GM18951 (cell line): ENCODE data around the gene SFTPB.
"Not testable (repeated sequence)": the region's sequence is repeated elsewhere in the genome, so short reads cannot be mapped to it uniquely, and the experiment has no call there.

Experiments
- POLR2A ChIP-seq: IDR thresholded peaks from 4 replicates; pipeline ENCODE4 v1.6.1; 2011; ENCODE audit warnings: mild to moderate bottlenecking; ENCODE audit not compliant: insufficient read length, insufficient read depth; ENCODE audit errors: extremely low read depth
- in situ Hi-C: fragments of 300-500 bp; cut with MboI; formaldehyde crosslinking; loops from one replicate; pipeline ENCODE4 v1.12.0; 2022; ENCODE audit warnings: low sequenced_read_pairs, mixed read lengths, inconsistent platforms; ENCODE audit not compliant: unreplicated experiment

SFTPB gene

DNA sequence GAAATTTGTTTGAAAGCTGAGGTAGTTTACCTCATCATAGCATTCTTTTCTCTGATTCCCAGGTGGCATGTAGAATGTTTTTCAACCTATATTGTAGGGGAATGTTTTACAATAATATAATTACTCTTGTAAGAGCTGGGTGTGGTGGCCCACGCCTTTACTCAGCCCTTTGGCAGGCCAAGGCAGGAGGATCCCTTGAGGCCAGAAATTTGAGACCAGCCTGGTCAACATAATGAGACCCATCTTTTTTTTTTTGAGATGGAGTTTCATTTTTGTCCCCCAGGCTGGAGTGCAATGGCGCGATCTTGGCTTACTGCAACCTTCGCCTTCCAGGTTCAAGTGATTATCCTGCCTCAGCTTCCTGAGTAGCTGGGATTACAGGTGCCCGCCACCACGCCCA, 48.4 kb downstream of the SFTPB start:
- TF ChIP-seq POLR2A, result no peak
- in situ Hi-C loops, result no loop called here

DNA sequence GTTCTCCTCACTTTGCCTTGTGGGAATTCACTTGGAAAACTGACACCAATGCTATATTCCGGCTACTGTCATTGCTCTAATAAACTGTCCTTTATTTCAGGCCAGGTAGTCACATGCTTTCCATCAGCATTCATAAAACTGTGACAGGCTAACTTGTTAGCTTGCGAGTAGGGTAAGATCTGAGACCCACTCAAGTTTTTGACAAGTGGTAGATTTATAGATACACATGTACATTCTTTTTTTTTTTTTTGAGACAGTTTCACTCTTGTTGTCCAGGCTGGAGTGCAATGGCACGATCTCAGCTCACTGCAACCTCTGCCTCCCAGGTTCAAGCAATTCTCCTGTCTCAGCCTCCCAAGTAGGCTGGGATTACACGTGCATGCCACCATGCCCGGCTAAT, 50.3 kb downstream of the SFTPB start:
- in situ Hi-C loops, result not testable (repeated sequence)

DNA sequence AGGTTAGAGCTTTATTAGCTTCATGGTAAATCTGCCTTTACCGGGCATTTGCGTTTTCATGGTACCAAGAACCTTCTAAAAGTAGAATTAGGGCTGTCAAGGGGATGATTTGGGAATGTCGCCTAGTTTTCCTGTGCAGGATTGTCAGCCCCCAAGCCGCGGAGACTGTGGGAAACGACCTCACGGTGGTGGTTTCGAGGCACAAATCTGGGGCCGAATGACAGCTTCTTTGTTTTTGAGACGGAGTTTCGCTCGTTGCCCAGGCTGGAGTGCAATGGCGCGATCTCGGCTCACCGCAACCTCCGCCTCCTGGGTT, 52.6 kb downstream of the SFTPB start:
- TF ChIP-seq POLR2A, result no peak
- in situ Hi-C loops, result no loop called here

DNA sequence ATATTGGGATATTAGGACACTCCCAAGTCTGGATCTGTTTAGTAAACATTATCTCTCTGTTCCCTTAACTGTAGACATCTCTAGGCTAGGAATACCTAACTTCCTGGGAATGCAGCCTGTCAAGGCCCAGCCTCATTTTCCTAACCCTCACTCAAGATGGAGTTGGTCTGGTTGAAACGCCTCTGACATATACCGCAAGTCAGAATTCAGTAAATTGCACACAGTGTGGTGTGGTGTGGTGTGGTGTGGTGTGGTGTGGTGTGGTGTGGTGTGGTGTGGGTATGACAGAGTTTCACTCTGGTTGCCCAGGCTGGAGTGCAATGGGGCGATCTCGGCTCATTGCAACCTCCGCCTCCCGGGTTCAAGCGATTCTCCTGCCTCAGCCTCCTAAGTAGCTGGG, 53.2 kb downstream of the SFTPB start:
- in situ Hi-C loops, result not testable (repeated sequence)

DNA sequence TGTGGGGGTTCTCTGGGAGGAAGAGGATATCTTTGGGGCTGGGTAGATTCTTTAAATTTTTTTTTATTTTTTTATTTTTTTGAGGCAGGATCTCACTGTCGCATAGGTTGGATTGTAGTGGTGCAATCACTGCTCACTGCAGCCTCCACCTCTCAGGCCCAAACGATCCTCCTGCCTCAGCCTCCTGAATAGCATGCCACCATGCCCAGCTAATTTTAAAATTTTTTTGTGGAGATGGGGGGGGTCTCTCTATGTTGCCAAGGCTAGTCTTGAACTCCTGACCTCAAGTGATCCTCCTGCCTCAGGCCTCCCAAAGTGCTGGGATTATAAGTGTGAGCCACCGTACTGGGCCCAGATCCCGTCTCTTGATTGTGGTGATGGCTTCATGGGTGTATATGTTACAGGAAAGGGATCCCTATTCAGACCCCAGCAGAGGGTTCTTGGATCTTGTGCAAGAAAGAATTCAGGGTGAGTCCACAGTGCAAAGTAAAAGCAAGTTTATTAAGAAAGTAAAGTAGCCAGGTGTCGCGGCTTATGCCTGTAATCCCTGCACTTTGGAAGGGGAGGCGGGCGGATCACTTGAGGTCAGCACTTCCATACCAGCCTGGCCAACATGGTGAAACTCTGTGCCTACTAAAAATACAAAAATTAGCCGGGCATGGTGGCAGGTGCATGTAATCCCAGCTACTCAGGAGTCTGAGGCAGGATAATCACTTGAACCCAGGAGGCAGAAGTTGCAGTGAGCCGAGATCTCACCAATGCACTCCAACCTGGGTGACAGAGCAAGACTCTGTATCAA, 54.1 kb downstream of the SFTPB start:
- in situ Hi-C loops, result no loop called here
- TF ChIP-seq POLR2A, result no peak

DNA sequence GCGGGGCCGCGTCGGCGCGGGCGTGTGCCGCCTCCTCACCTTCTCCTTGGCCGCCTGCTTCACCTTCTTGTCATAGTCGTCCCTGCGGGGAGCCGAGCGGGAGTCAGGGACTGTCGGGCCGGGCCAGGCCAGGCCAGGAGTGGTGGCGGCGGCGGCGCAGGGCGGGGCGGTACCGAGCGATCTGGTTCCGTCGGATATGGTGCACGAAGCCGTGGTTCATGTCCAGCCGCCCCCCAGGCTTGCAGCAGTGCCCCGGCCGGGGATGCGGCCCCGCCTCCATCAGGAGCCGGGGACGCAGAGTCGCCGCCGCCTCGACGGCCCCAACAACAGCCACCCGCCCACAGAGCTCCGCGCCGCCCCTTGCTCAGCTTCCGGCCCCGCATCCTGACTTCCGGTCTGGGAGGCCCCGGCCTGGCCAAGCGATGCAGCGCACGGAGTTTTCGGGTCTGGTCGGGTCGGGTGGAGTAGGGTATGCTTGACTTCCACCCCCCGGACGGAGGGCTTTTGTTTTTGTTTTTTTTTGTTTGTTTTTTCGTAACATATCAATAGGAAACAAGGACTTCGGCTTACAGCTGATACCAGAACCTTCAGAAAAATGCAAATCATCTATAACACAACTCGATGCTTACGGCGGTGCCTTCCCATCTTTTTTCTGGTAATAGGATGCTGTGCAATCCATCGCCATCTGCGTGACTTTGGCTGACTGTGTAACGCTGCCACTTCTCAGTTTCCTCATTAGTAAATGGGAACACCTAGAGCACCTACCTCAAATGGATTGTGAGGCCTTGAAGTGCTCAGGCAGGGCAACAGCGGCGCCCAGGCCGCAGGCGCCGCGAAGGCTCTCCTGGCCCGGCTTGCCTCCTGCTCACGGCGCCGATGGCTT, 56.1 kb downstream of the SFTPB start, which contains the start of gene C2orf68:
Gene C2orf68 (minus strand): TSS at position 362 of the 883 bp plus-strand sequence. CDS start 82 bp downstream, at position 280.
- in situ Hi-C loops, result no loop called here
- peak; percentile 82 for TF ChIP-seq POLR2A

DNA sequence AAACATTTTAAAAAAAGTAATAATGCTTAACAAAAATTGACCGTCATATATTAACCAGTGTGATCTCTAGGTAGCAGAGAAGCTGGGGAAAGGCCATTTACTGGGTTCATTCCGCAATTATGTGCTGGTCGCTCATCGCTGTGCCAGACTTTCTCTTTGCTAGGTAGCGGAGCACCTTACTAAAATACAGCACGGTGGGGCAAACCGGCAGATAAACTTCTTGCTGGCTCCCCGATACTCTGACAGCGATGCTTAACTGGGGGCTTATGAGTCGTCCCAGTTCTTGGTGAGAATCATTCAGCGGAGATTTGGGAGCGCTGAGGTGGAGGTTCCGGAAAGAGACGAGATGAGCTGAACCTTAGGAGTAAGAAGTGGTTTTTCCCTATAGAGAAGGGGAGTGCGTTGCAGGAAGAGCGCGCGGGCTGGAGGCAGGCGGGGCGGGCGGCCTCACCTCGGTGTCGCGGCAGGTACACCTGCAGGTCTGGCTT, 56.7 kb downstream of the SFTPB start:
- in situ Hi-C loops, result no loop called here
- no peak for TF ChIP-seq POLR2A
